IMR-90 (cell line): ENCODE measurements around the gene GPR137. TPM values are rescaled to one million over a fixed set of nuclear protein-coding genes. Genes with fewer than 3 reads are reported as not detected.
A peak's percentile ranks its signal among the peaks of the same experiment; 100 is the strongest.

ENCODE experiments used
- ATAC-seq: fragments of 200-7000 bp; cut with Tn5 transposase; 2 replicates; pipeline ENCODE4 v1.9.1; 2020; ENCODE audit warnings: low read depth, mild to moderate bottlenecking, moderate library complexity
- BruUV-seq: library from RNA; stranded (reverse); fragments of 400-500 nt; replicated peaks from 2 replicates; lab custom pipeline; 2021; lab: Mats Ljungman, UMichigan
- CTCF ChIA-PET: fragments of 300-600 bp; formaldehyde crosslinking; extraction: SDS; loops from one replicate; lab custom pipeline; 2021; ENCODE audit warnings: antibody characterized with exemption; lab: Yijun Ruan, JAX
- POLR2A ChIA-PET: fragments of 300-600 bp; sonication (Branson Sonifier 250); formaldehyde crosslinking; loops from one replicate; lab custom pipeline; 2022; ENCODE audit warnings: antibody characterized with exemption; ENCODE audit not compliant: unreplicated experiment; lab: Charles Lee
- DNase-seq: peaks from one replicate; pipeline ENCODE4 v3.0.0; 2013
- H2AFZ ChIP-seq: replicated peaks from 2 replicates; pipeline ENCODE3; 2013; ENCODE audit warnings: low read length, mild to moderate bottlenecking; ENCODE audit not compliant: poor library complexity
- H2AK5ac ChIP-seq: 2 replicates; pipeline ENCODE4 v1.6.1; 2013; ENCODE audit warnings: low read depth, low read length, inconsistent platforms
- H2AK9ac ChIP-seq: replicated peaks from 2 replicates; pipeline ENCODE3; 2013; ENCODE audit warnings: mild to moderate bottlenecking, low read depth, low read length, moderate library complexity; ENCODE audit not compliant: poor library complexity
- H2BK120ac ChIP-seq: 2 replicates; pipeline ENCODE4 v1.6.1; 2013; ENCODE audit warnings: low read depth, low read length, inconsistent platforms
- H2BK15ac ChIP-seq: 3 replicates; pipeline ENCODE4 v1.6.1; 2013; ENCODE audit warnings: low read depth, low read length, inconsistent platforms
- H2BK20ac ChIP-seq: 2 replicates; pipeline ENCODE4 v1.6.1; 2013; ENCODE audit warnings: low read depth, mild to moderate bottlenecking, inconsistent platforms, low read length, moderate library complexity
- H2BK5ac ChIP-seq: 2 replicates; pipeline ENCODE4 v1.6.1; 2013; ENCODE audit warnings: mild to moderate bottlenecking, low read depth, low read length, inconsistent platforms; ENCODE audit not compliant: poor library complexity, severe bottlenecking
- H3K14ac ChIP-seq: replicated peaks from 2 replicates; pipeline ENCODE4 v1.6.1; 2013; ENCODE audit warnings: low read depth, low read length, inconsistent platforms
- H3K18ac ChIP-seq: 2 replicates; pipeline ENCODE4 v1.6.1; 2013; ENCODE audit warnings: low read depth, low read length, control low read depth
- H3K23ac ChIP-seq: 2 replicates; pipeline ENCODE4 v1.6.1; 2013; ENCODE audit warnings: low read depth, low read length, inconsistent platforms
- H3K27ac ChIP-seq: 2 replicates; pipeline ENCODE4 v1.5.1; 2013; ENCODE audit warnings: mild to moderate bottlenecking, control low read depth, low read length; ENCODE audit not compliant: insufficient read depth
- H3K27me3 ChIP-seq: 2 replicates; pipeline ENCODE4 v1.6.1; 2013; ENCODE audit warnings: low read length; ENCODE audit not compliant: control insufficient read depth, insufficient read depth
- H3K36me3 ChIP-seq: 2 replicates; pipeline ENCODE4 v1.6.1; 2013; ENCODE audit warnings: low read length, mixed read lengths; ENCODE audit not compliant: control insufficient read depth, insufficient read depth
- H3K4ac ChIP-seq: 2 replicates; pipeline ENCODE4 v1.6.1; 2013; ENCODE audit warnings: low read depth, low read length, inconsistent platforms
- H3K4me1 ChIP-seq: 2 replicates; pipeline ENCODE4 v1.6.1; 2013; ENCODE audit warnings: low read length, mixed read lengths; ENCODE audit not compliant: control insufficient read depth, insufficient read depth
- H3K4me2 ChIP-seq: 2 replicates; pipeline ENCODE4 v1.6.1; 2013; ENCODE audit warnings: low read depth, mild to moderate bottlenecking, control low read depth, low read length, moderate library complexity
- H3K4me3 ChIP-seq: 2 replicates; pipeline ENCODE4 v1.5.1; 2013; ENCODE audit warnings: low read depth, mild to moderate bottlenecking, control low read depth, low read length, moderate library complexity; ENCODE audit not compliant: insufficient read depth
- H3K56ac ChIP-seq: 2 replicates; pipeline ENCODE4 v1.6.1; 2013; ENCODE audit warnings: low read length, inconsistent platforms; ENCODE audit not compliant: insufficient read depth; ENCODE audit errors: extremely low read depth
- H3K79me1 ChIP-seq, 2 experiments: 2 replicates each; pipeline ENCODE4 v1.6.1; 2013; ENCODE audit warnings: low read length in 2 of 2, inconsistent platforms in 1 of 2, low read depth in 1 of 2
- H3K9ac ChIP-seq: 2 replicates; pipeline ENCODE4 v1.6.1; 2013; ENCODE audit warnings: low read depth, low read length, control low read depth
- H3K9me1 ChIP-seq: 2 replicates; pipeline ENCODE4 v1.6.1; 2013; ENCODE audit warnings: low read length, inconsistent platforms; ENCODE audit not compliant: insufficient read depth
- H3K9me3 ChIP-seq: 2 replicates; pipeline ENCODE4 v1.6.1; 2013; ENCODE audit warnings: low read length; ENCODE audit not compliant: control insufficient read depth, insufficient read depth
- H4K20me1 ChIP-seq: 2 replicates; pipeline ENCODE4 v1.6.1; 2013; ENCODE audit warnings: low read length, inconsistent platforms; ENCODE audit not compliant: insufficient read depth
- H4K5ac ChIP-seq: 2 replicates; pipeline ENCODE4 v1.6.1; 2013; ENCODE audit warnings: mild to moderate bottlenecking, low read depth, low read length, control low read depth
- H4K8ac ChIP-seq, 2 experiments: 2 replicates each; pipeline ENCODE4 v1.6.1; 2013; ENCODE audit warnings: low read depth in 2 of 2, low read length in 2 of 2, control low read depth in 1 of 2, inconsistent platforms in 1 of 2
- H4K91ac ChIP-seq: 2 replicates; pipeline ENCODE4 v1.6.1; 2013; ENCODE audit warnings: low read depth, low read length, inconsistent platforms; ENCODE audit not compliant: insufficient read depth
- BHLHE40 ChIP-seq: fragments of 150-350 bp; IDR thresholded peaks from 2 replicates; pipeline ENCODE4 v1.6.1; 2016; ENCODE audit warnings: mild to moderate bottlenecking, low read depth, low read length
- CTCF ChIP-seq: conservative IDR thresholded peaks from 2 replicates; pipeline ENCODE4 v1.5.1; 2012; ENCODE audit warnings: mild to moderate bottlenecking, low read depth, low read length, improper control_type of control experiment
- ELK1 ChIP-seq: fragments of 150-350 bp; IDR thresholded peaks from 2 replicates; pipeline ENCODE4 v1.6.1; 2016; ENCODE audit warnings: low read depth, mild to moderate bottlenecking, low read length, moderate library complexity, borderline replicate concordance
- FOS ChIP-seq: fragments of 150-350 bp; IDR thresholded peaks from 2 replicates; pipeline ENCODE4 v1.6.1; 2016; ENCODE audit warnings: low read depth, low read length
- MXI1 ChIP-seq: IDR thresholded peaks from 2 replicates; pipeline ENCODE4 v1.6.1; 2012; ENCODE audit warnings: low read depth, mild to moderate bottlenecking, low read length, moderate library complexity, borderline replicate concordance
- POLR2A ChIP-seq: IDR thresholded peaks from 2 replicates; pipeline ENCODE4 v1.6.1; 2012; ENCODE audit warnings: mild to moderate bottlenecking, low read depth, low read length
- RAD21 ChIP-seq: IDR thresholded peaks from 2 replicates; pipeline ENCODE4 v1.6.1; 2012; ENCODE audit warnings: low read length, improper control_type of control experiment
- RCOR1 ChIP-seq: IDR thresholded peaks from 2 replicates; pipeline ENCODE4 v1.6.1; 2012; ENCODE audit warnings: mild to moderate bottlenecking, low read length, improper control_type of control experiment; ENCODE audit not compliant: insufficient replicate concordance
- RFX5 ChIP-seq: IDR thresholded peaks from 2 replicates; pipeline ENCODE4 v1.8.0; 2012; ENCODE audit warnings: low read depth, mild to moderate bottlenecking, low read length, moderate library complexity
- SMC3 ChIP-seq: fragments of 150-350 bp; IDR thresholded peaks from 2 replicates; pipeline ENCODE4 v1.6.1; 2016; ENCODE audit warnings: low read depth, mild to moderate bottlenecking, antibody characterized with exemption, low read length, moderate library complexity
- USF2 ChIP-seq: fragments of 150-350 bp; IDR thresholded peaks from 2 replicates; pipeline ENCODE4 v1.6.1; 2017; ENCODE audit warnings: mild to moderate bottlenecking, antibody characterized with exemption, low read length, low read depth
- WGBS, 2 experiments: methylation state at CpG; one replicate each; pipeline versions ENCODE4 v1.1.5 to v1.1.7; 2013; ENCODE audit warnings: missing lambda C conversion rate in 2 of 2; ENCODE audit not compliant: insufficient read length in 1 of 2; ENCODE audit errors: extremely low coverage in 2 of 2; 5-methylcytosine and 5-hydroxymethylcytosine counted together
- dilution Hi-C: fragments of 300-500 bp; cut with HindIII; formaldehyde crosslinking; loops from one replicate; pipeline ENCODE4 v1.14.3; 2018; ENCODE audit warnings: low sequenced_read_pairs; ENCODE audit not compliant: unreplicated experiment
- in situ Hi-C: fragments of 300-500 bp; cut with MboI; formaldehyde crosslinking; loops from 3 replicates; pipeline ENCODE4 v1.14.3; 2019; ENCODE audit warnings: low sequenced_read_pairs, inconsistent platforms, mixed read lengths
- intact Hi-C: fragments of 100-400 bp; cut with micrococcal nuclease; formaldehyde crosslinking; loops from 2 replicates; pipeline ENCODE4 v1.10.0; 2022
- polyA plus RNA-seq, 3 experiments: library from polyadenylated mRNA; depleted of rRNA; stranded (reverse); fragments of >200 nt; gene quantifications; 2 replicates each; pipeline ENCODE4 v1.2.3, GENCODE V29; 2012; ENCODE audit warnings: low replicate concordance in 1 of 3
- total RNA-seq: library from RNA; depleted of rRNA; stranded (reverse); fragments of >200 nt; gene quantifications from 2 replicates; pipeline ENCODE4 v1.2.3, GENCODE V29; 2012

Gene GPR137
- total and polyA plus RNA-seq, 2 of the 4 experiments (the other 2 are of a cell fraction) = 3.6 to 26.0 TPM

GRCh38 chr11:64313491-64314145 lies 28.0 kb downstream of the GPR137 start:
- in situ Hi-C loops = no loop called here
- Histone ChIP-seq H3K4me2 (no peak overlapping the region), H2BK20ac (no peak overlapping the region), H3K4me1 (no peaks in the 10 kb centered on the region), H2AFZ (no peak overlapping the region), H3K4ac (no peak overlapping the region), H3K14ac (no peak overlapping the region), H3K23ac (no peak overlapping the region), H4K20me1 (no peaks in the 10 kb centered on the region), H3K9ac (no peak overlapping the region), H2BK120ac (no peak overlapping the region), H3K27ac (no peak overlapping the region), H2AK9ac (peak overlapping the region; percentile 65), H3K79me1 (peaks cover 5 to 32% of the 10 kb centered on the region in 2 experiments), H4K91ac (no peak overlapping the region), H3K27me3 (no peaks in the 10 kb centered on the region), H3K56ac (no peak overlapping the region), H3K9me3 (no peaks in the 10 kb centered on the region), H2BK15ac (no peak overlapping the region), H2BK5ac (no peak overlapping the region), H4K8ac (no peak overlapping the region), H3K18ac (no peak overlapping the region), H3K36me3 (peaks cover 12% of the 10 kb centered on the region; the same call in 1 of the 2 replicates), H4K5ac (no peak overlapping the region), H3K9me1 (no peaks in the 10 kb centered on the region), H2AK5ac (no peak overlapping the region), H3K4me3 (no peak overlapping the region)
- TF ChIP-seq RAD21 = no peak
- TF ChIP-seq SMC3 = no peak
- no peak for TF ChIP-seq RCOR1
- no peak for TF ChIP-seq ELK1
- no peak for TF ChIP-seq CTCF
- no peak for TF ChIP-seq MXI1
- TF ChIP-seq BHLHE40 = no peak
- TF ChIP-seq POLR2A = no peak
- TF ChIP-seq USF2 = no peak
- TF ChIP-seq RFX5 = no peak
- no peak for TF ChIP-seq FOS
- ChIA-PET CTCF (no interaction called here), POLR2A (no interaction called here)
- no peak for DNase-seq
- dilution Hi-C loops = no loop called here
- 63% methylated on average over 3 of the region's 18 CpGs; no CpG with 5 or more reads in 1 of the 2 experiments for WGBS, 2 experiments
- BruUV-seq = no TSS peak
- no peak for ATAC-seq
- intact Hi-C loops = no loop called here
